ENCODE results near the gene UBXN2A. TPM values are rescaled to one million over a fixed set of nuclear protein-coding genes. Genes with fewer than 3 reads are reported as not detected.

The UBXN2A gene
- total and polyA plus RNA-seq, 10 of the 15 experiments (the other 5 are each of a cell fraction or from before 2014, with no cell fraction given): 3.7 to 23.5 (median 14.6) TPM

DNA sequence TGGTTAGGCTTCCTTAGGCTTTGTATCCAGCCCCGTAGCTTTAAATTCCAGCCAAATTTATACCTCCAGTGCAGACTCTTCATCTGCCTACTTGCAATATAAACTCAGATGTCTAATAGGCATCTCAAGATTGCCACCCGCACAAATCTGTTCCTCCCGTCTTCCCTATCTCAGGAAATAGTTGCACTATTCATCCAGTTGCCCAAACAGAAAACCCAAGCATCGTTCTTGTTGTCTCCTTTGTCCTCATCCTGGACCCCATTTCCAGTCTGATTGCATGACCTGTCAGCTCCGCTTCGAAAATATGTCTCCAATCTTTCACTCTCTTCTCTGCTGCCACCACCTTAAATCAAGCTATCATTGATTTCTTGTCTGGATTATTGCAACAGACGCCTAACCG, 111.6 kb downstream of the UBXN2A start:
- intact Hi-C loops (cut with micrococcal nuclease; ENCODE audit: unreplicated experiment) (no loop called here), in situ Hi-C loops (cut with MboI) (no loop called here)
- Histone ChIP-seq H3K4me3 (no peak overlapping the region), H3K27ac (ENCODE audit: control insufficient read depth, insufficient read depth) (no peak overlapping the region), H4K20me1 (ENCODE audit: control insufficient read depth, insufficient read depth) (no peaks in the 10 kb centered on the region), H3K4me1 (ENCODE audit: control insufficient read depth, insufficient read depth, low read length) (peaks cover 7% of the 10 kb centered on the region; the same call in 1 of the 2 replicates), H3K9ac (ENCODE audit: control insufficient read depth, insufficient read depth, low read length) (no peak overlapping the region), H3K79me2 (ENCODE audit: control insufficient read depth, insufficient read depth, low read length) (peaks cover 3% of the 10 kb centered on the region), H3K9me3 (replicated peaks; ENCODE audit: control insufficient read depth, insufficient read depth, low read length) (no peaks in the 10 kb centered on the region), H3K27me3 (replicated peaks in 1 of 2; ENCODE audit: control insufficient read depth in 2 of 2, insufficient read depth in 2 of 2, low read length in 1 of 2) (peaks cover 0 to 5% of the 10 kb centered on the region in 2 experiments; a peak in 3 of 4 replicates), H3K36me3 (ENCODE audit: control insufficient read depth in 2 of 2, insufficient read depth in 2 of 2, low read length in 1 of 2) (no peaks in the 10 kb centered on the region), H3K4me2 (ENCODE audit: control insufficient read depth, insufficient read depth) (no peak overlapping the region), H2AFZ (ENCODE audit: control insufficient read depth, low read depth, low read length) (no peak overlapping the region)
- ChIA-PET CTCF (interaction anchor here (1.7 kb wide), 1 partner anchor 227 kb away, joined by 5 read pairs; no protein-coding TSS in a partner anchor), SMC1A (ENCODE audit: uncharacterized antibody, unreplicated experiment) (interaction anchor here (1.0 to 1.3 kb wide), 3 partner anchors 8 to 228 kb away, joined by 3 read pairs; partner anchors contain the start of gene UBXN2A), RAD21 (ENCODE audit: unreplicated experiment) (no interaction called here), POLR2A (interaction anchor here (0.6 to 0.9 kb wide), 3 partner anchors 55 to 134 kb away, joined by 4 to 6 read pairs (median 4); no protein-coding TSS in a partner anchor)
- no peak for DNase-seq (ENCODE audit: low read depth, low spot score)
- WGBS (ENCODE audit: insufficient coverage, insufficient replicate concordance, low lambda C conversion rate, missing lambda C conversion rate): 60% methylated on average over 8 of the region's 8 CpGs
- ATAC-seq: no peak
- FAIRE-seq: no peak
- BruUV-seq (replicated peaks): no TSS peak
- no peak for TF ChIP-seq MYC (IDR thresholded peaks at IDR 0.05; ENCODE audit: insufficient read depth, insufficient read length, insufficient replicate concordance, low read length, severe bottlenecking)

DNA sequence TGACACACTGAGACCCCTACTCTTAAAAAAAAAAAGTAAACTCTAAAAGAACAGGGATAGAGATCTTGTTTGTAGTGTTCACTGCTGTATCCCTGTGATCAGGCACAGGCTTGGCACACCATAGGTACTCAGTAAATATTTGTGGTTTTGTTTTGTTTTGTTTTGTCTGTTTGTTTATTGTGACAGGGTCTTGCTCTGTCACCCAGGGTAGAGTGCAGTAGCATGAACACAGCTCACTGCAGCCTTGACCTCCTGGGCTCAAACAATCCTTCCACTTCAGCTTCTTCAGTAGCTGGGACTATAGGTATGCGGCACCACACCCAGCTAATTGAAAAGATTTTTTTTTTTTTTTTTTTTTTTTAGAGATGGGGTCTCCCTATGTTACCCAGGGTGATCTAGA, 112.7 kb downstream of the UBXN2A start:
- H3K4me2 ChIP-seq (ENCODE audit: control insufficient read depth, insufficient read depth): no peak overlapping the region
- FAIRE-seq (no peak), ATAC-seq (no peak), DNase-seq (ENCODE audit: low read depth, low spot score) (no peak)
- ChIA-PET POLR2A (interaction anchor here (0.7 to 1.7 kb wide), 3 partner anchors 23 to 329 kb away, joined by 3 to 6 read pairs (median 4); partner anchors contain the start of gene SF3B6), SMC1A (ENCODE audit: uncharacterized antibody, unreplicated experiment) (no interaction called here), CTCF (no interaction called here), RAD21 (ENCODE audit: unreplicated experiment) (no interaction called here)
- H3K27ac ChIP-seq (ENCODE audit: control insufficient read depth, insufficient read depth): no peak overlapping the region
- WGBS (ENCODE audit: insufficient coverage, insufficient replicate concordance, low lambda C conversion rate, missing lambda C conversion rate): 93% methylated on average over 1 of the region's 1 CpG
- no peak overlapping the region for H3K4me3 ChIP-seq
- in situ Hi-C loops (cut with MboI): no loop called here
- no peaks in the 10 kb centered on the region for H3K9me3 ChIP-seq (replicated peaks; ENCODE audit: control insufficient read depth, insufficient read depth, low read length)
- H3K9ac ChIP-seq (ENCODE audit: control insufficient read depth, insufficient read depth, low read length): no peak overlapping the region
- H3K27me3 ChIP-seq (replicated peaks in 1 of 2; ENCODE audit: control insufficient read depth in 2 of 2, insufficient read depth in 2 of 2, low read length in 1 of 2): peaks cover 0 to 5% of the 10 kb centered on the region in 2 experiments; a peak in 3 of 4 replicates
- no peak overlapping the region for H2AFZ ChIP-seq (ENCODE audit: control insufficient read depth, low read depth, low read length)
- BruUV-seq (replicated peaks): no TSS peak
- H3K4me1 ChIP-seq (ENCODE audit: control insufficient read depth, insufficient read depth, low read length): 0 out of 2 replicates have a peak, but pooled peaks cover 3% of the 10 kb centered on the region
- no peaks in the 10 kb centered on the region for H4K20me1 ChIP-seq (ENCODE audit: control insufficient read depth, insufficient read depth)
- no peaks in the 10 kb centered on the region for H3K79me2 ChIP-seq (ENCODE audit: control insufficient read depth, insufficient read depth, low read length)
- H3K36me3 ChIP-seq (ENCODE audit: control insufficient read depth in 2 of 2, insufficient read depth in 2 of 2, low read length in 1 of 2): no peaks in the 10 kb centered on the region
- intact Hi-C loops (cut with micrococcal nuclease; ENCODE audit: unreplicated experiment): no loop called here
- TF ChIP-seq ETV6 (conservative IDR thresholded peaks at IDR 0.05 in 1 of 2, IDR thresholded peaks at IDR 0.05 in 1 of 2; ENCODE audit: borderline replicate concordance in 1 of 2, low read depth in 1 of 2) (no peak), BACH1 (IDR thresholded peaks at IDR 0.05; ENCODE audit: borderline replicate concordance) (no peak), CHD4 (IDR thresholded peaks at IDR 0.05) (no peak), CBX5 (IDR thresholded peaks at IDR 0.05; ENCODE audit: low read depth) (no peak), SKIL (IDR thresholded peaks at IDR 0.05; ENCODE audit: low read depth, poor library complexity, severe bottlenecking) (no peak), RCOR1 (conservative IDR thresholded peaks at IDR 0.05; ENCODE audit: low read depth, low read length) (no peak)
- TF ChIP-seq, protein P1, sequence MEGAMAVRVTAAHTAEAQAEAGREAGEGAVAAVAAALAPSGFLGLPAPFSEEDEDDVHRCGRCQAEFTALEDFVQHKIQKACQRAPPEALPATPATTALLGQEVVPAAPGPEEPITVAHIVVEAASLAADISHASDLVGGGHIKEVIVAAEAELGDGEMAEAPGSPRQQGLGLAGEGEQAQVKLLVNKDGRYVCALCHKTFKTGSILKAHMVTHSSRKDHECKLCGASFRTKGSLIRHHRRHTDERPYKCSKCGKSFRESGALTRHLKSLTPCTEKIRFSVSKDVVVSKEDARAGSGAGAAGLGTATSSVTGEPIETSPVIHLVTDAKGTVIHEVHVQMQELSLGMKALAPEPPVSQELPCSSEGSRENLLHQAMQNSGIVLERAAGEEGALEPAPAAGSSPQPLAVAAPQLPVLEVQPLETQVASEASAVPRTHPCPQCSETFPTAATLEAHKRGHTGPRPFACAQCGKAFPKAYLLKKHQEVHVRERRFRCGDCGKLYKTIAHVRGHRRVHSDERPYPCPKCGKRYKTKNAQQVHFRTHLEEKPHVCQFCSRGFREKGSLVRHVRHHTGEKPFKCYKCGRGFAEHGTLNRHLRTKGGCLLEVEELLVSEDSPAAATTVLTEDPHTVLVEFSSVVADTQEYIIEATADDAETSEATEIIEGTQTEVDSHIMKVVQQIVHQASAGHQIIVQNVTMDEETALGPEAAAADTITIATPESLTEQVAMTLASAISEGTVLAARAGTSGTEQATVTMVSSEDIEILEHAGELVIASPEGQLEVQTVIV (IDR thresholded peaks at IDR 0.05; ENCODE audit: borderline replicate concordance, partially characterized antibody): no peak
- TF ChIP-seq, protein P2, sequence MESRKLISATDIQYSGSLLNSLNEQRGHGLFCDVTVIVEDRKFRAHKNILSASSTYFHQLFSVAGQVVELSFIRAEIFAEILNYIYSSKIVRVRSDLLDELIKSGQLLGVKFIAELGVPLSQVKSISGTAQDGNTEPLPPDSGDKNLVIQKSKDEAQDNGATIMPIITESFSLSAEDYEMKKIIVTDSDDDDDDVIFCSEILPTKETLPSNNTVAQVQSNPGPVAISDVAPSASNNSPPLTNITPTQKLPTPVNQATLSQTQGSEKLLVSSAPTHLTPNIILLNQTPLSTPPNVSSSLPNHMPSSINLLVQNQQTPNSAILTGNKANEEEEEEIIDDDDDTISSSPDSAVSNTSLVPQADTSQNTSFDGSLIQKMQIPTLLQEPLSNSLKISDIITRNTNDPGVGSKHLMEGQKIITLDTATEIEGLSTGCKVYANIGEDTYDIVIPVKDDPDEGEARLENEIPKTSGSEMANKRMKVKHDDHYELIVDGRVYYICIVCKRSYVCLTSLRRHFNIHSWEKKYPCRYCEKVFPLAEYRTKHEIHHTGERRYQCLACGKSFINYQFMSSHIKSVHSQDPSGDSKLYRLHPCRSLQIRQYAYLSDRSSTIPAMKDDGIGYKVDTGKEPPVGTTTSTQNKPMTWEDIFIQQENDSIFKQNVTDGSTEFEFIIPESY (IDR thresholded peaks at IDR 0.05): no peak
